Neural crest cell (in vitro differentiated cells): ENCODE measurements around the gene RAB8A. TPM values are rescaled to one million over a fixed set of nuclear protein-coding genes. Genes with fewer than 3 reads are reported as not detected.
A peak's percentile ranks its signal among the peaks of the same experiment; 100 is the strongest.

ENCODE experiments used
- DNase-seq: peaks from one replicate; pipeline ENCODE4 v3.0.0; 2021; ENCODE audit warnings: low read depth, mixed read lengths, low spot score
- H3K27ac Mint-ChIP-seq: one replicate; pipeline ENCODE4 v1.8.0; 2021; ENCODE audit warnings: mild to moderate bottlenecking, mixed read lengths; ENCODE audit not compliant: unreplicated experiment
- H3K27me3 Mint-ChIP-seq: 2 replicates; pipeline ENCODE4 v1.8.0; 2021; ENCODE audit warnings: low read depth, mild to moderate bottlenecking, mixed read lengths
- H3K36me3 Mint-ChIP-seq: 2 replicates; pipeline ENCODE4 v1.8.0; 2021; ENCODE audit warnings: low read depth, mild to moderate bottlenecking, mixed read lengths
- H3K4me1 Mint-ChIP-seq: 2 replicates; pipeline ENCODE4 v1.8.0; 2021; ENCODE audit warnings: mixed read lengths
- H3K4me3 Mint-ChIP-seq: one replicate; pipeline ENCODE4 v1.8.0; 2021; ENCODE audit warnings: mild to moderate bottlenecking, mixed read lengths
- H3K9me3 Mint-ChIP-seq: 2 replicates; pipeline ENCODE4 v1.8.0; 2021; ENCODE audit warnings: mixed read lengths
- CTCF ChIP-seq: fragments of 200-600 bp; sonication (generic); conservative IDR thresholded peaks from 2 replicates; pipeline ENCODE4 v1.5.0; 2021; ENCODE audit warnings: antibody characterized with exemption, mild to moderate bottlenecking
- long read RNA-seq: library from polyadenylated mRNA; unstranded; transcript quantifications from one replicate; pipeline ENCODE4 v2.0.0, GENCODE V29; 2020
- total RNA-seq: library from RNA; stranded (reverse); gene quantifications from 2 replicates; pipeline ENCODE4 v1.2.1, GENCODE V29; 2021

The RAB8A gene
- 88.9 and 95.5 TPM in 2 replicates for total RNA-seq
- long read RNA-seq, transcript RAB8A-201 (8 exons, 2,827 nt), result major isoform, 361 of 379 reads
- long read RNA-seq, partial matches to known transcripts, result 4 of 379 reads
- long read RNA-seq, other reads (novel, unspliced or antisense), result 10 of 379 reads

- peaks cover 21% of the 10 kb centered on the region for H3K4me1 Mint-ChIP-seq
- no peaks in the 10 kb centered on the region for H3K9me3 Mint-ChIP-seq
- TF ChIP-seq CTCF, result peak; percentile 95
These were observed at the start of gene RAB8A for GRCh38 chr19:16111160-16111908. TSS of gene RAB8A (plus strand) at chr19:16111889. CDS start at chr19:16111902, 13 bp downstream.

GRCh38 chr19:16061943-16062342 lies 49.7 kb upstream of the RAB8A start:
- Mint-ChIP-seq H3K4me3 (no peak overlapping the region), H3K27ac (peak overlapping the region; percentile 22), H3K9me3 (peaks cover 9% of the 10 kb centered on the region), H3K36me3 (no peaks in the 10 kb centered on the region), H3K27me3 (peaks cover 5% of the 10 kb centered on the region), H3K4me1 (peaks cover 16% of the 10 kb centered on the region)
- no peak for TF ChIP-seq CTCF
- no peak for DNase-seq

More at GRCh38 chr19:16111160-16111908, at the start of gene RAB8A:
- peak; percentile 100 for DNase-seq
- Mint-ChIP-seq H3K4me3 (peak within 1 kb of the TSS; percentile 100), H3K27ac (peak within 1 kb of the TSS; percentile 97), H3K36me3 (no peaks in the 10 kb centered on the region), H3K27me3 (no peaks in the 10 kb centered on the region)

GRCh38 chr19:16062789-16063188 lies 48.9 kb upstream of the RAB8A start:
- DNase-seq, result peak; percentile 66
- TF ChIP-seq CTCF, result peak; percentile 80
- no peak overlapping the region for H3K27ac Mint-ChIP-seq
- H3K4me3 Mint-ChIP-seq, result no peak overlapping the region
- peaks cover 16% of the 10 kb centered on the region for H3K4me1 Mint-ChIP-seq
- H3K36me3 Mint-ChIP-seq, result no peaks in the 10 kb centered on the region
- H3K9me3 Mint-ChIP-seq, result peaks cover 9% of the 10 kb centered on the region
- H3K27me3 Mint-ChIP-seq, result peaks cover 3% of the 10 kb centered on the region

GRCh38 chr19:16064209-16064889 lies 47.3 kb upstream of the RAB8A start:
- TF ChIP-seq CTCF, result no peak
- Mint-ChIP-seq H3K27me3 (no peaks in the 10 kb centered on the region), H3K27ac (peak overlapping the region; percentile 69), H3K4me1 (peaks cover 16% of the 10 kb centered on the region), H3K36me3 (no peaks in the 10 kb centered on the region), H3K4me3 (no peak overlapping the region), H3K9me3 (peaks cover 9% of the 10 kb centered on the region)
- no peak for DNase-seq

- peak; percentile 38 for TF ChIP-seq CTCF
- H3K27me3 Mint-ChIP-seq, result no peaks in the 10 kb centered on the region
- no peak for DNase-seq
- no peaks in the 10 kb centered on the region for H3K36me3 Mint-ChIP-seq
- peak overlapping the region; percentile 13 for H3K4me3 Mint-ChIP-seq
- peak overlapping the region; percentile 35 for H3K27ac Mint-ChIP-seq
- H3K4me1 Mint-ChIP-seq, result peaks cover 16% of the 10 kb centered on the region
- peaks cover 9% of the 10 kb centered on the region for H3K9me3 Mint-ChIP-seq
These were observed 45.0 kb upstream of the RAB8A start for GRCh38 chr19:16066611-16067104.
